Thoracic aorta endothelial cell (primary cell): Measurements from ENCODE around the gene OR4F17. TPM values are rescaled to one million over a fixed set of nuclear protein-coding genes. Genes with fewer than 3 reads are reported as not detected.

ENCODE experiments used
- total RNA-seq: library from RNA; depleted of rRNA; stranded (reverse); fragments of >200 nt; gene quantifications from 2 replicates; pipeline ENCODE4 v1.2.3, GENCODE V29; 2012

The OR4F17 gene
- total RNA-seq: not detected in 2 replicates

DNA sequence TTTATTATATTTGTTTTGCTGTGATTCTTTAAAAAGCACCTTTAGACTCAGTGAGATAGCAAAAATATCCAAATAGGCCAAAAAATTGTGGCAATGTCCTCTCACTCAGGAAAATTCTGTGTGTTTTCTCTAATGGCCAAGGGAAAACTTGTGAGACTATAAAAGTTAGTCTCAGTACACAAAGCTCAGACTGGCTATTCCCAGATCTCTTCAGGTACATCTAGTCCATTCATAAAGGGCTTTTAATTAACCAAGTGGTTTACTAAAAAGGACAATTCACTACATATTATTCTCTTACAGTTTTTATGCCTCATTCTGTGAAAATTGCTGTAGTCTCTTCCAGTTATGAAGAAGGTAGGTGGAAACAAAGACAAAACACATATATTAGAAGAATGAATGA lies at the start of gene OR4F17:
TSS of gene OR4F17 (plus strand) at position 301 of the 400 bp plus-strand sequence. CDS start 3,575 bp downstream, outside the sequence.

Other genes with a start within 250 kb of the OR4F17 start
- gene PLPP2, start 184.3 kb downstream of the OR4F17 start, total RNA-seq: 2.9 and 4.8 TPM in 2 replicates
- gene MIER2, start 237.7 kb downstream of the OR4F17 start, total RNA-seq: 12.0 and 15.3 TPM in 2 replicates